NOMO-1 treated with DMSO at 0.1 percent for 48 hours (cell line): ENCODE data around the gene MBD4.
A peak's percentile ranks its signal among the peaks of the same experiment; 100 is the strongest.
"Not testable (repeated sequence)": the region's sequence is repeated elsewhere in the genome, so short reads cannot be mapped to it uniquely, and the experiment has no call there.

Source experiments
- DNase-seq: peaks from one replicate; lab custom pipeline; 2025; ENCODE audit not compliant: unreplicated experiment; lab: John Stamatoyannopoulos, UW

Gene MBD4

GRCh38 chr3:129384594-129385323, 55.0 kb downstream of the MBD4 start:
- DNase-seq, result no peak

- DNase-seq, result not testable (repeated sequence)
Measured at GRCh38 chr3:129384103-129384502, 55.6 kb downstream of the MBD4 start.

GRCh38 chr3:129383292-129383860, 56.4 kb downstream of the MBD4 start:
- peak; percentile 64 for DNase-seq

DNA sequence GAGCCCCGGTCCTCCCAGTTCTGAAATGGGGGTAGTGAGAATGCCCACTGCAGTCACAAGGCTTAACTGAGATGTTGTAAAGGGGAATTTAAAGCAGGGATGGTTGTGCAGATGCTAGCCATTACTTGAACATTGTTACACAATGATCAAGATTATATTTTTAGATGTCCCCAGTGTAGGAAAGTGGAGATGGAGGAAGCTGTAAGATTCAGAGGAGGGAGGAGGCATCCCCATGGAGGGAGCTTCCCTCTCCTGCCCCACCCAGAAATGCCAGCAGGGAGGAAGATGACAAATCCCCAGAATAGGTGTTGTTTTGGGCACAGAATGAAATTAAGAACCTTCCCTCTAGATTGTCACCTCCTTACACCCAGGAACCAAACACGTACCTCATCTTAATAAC, 57.4 kb downstream of the MBD4 start:
- no peak for DNase-seq
